ENCODE data around the gene ATP8A1.

ATP8A1 gene

DNA sequence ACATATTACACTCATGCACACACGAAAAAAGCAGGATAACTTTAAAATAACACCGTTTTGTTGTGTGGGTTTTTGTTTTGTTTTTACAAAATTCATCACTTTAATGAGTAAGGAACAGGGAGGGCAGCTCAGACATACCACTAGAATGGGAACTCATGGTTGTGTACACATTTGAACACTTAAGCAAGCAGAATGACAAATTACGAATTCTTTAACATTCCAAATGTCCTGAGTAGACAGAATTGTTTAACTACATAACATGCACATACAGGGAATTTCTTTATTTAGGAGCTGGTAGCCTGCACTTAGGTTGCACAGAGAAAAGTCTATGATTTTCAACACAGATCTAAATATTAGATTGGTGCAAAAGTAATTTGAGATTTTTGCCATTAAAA lies 96.4 kb downstream of the ATP8A1 start:
- TF ChIP-seq, protein P1, sequence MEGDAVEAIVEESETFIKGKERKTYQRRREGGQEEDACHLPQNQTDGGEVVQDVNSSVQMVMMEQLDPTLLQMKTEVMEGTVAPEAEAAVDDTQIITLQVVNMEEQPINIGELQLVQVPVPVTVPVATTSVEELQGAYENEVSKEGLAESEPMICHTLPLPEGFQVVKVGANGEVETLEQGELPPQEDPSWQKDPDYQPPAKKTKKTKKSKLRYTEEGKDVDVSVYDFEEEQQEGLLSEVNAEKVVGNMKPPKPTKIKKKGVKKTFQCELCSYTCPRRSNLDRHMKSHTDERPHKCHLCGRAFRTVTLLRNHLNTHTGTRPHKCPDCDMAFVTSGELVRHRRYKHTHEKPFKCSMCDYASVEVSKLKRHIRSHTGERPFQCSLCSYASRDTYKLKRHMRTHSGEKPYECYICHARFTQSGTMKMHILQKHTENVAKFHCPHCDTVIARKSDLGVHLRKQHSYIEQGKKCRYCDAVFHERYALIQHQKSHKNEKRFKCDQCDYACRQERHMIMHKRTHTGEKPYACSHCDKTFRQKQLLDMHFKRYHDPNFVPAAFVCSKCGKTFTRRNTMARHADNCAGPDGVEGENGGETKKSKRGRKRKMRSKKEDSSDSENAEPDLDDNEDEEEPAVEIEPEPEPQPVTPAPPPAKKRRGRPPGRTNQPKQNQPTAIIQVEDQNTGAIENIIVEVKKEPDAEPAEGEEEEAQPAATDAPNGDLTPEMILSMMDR (conservative IDR thresholded peaks at IDR 0.05; ENCODE audit: low read length) = no peak
- H3K4me3 ChIP-seq (ENCODE audit: low read length) = no peak overlapping the region
- no peak for DNase-seq (ENCODE audit: low read depth)

DNA sequence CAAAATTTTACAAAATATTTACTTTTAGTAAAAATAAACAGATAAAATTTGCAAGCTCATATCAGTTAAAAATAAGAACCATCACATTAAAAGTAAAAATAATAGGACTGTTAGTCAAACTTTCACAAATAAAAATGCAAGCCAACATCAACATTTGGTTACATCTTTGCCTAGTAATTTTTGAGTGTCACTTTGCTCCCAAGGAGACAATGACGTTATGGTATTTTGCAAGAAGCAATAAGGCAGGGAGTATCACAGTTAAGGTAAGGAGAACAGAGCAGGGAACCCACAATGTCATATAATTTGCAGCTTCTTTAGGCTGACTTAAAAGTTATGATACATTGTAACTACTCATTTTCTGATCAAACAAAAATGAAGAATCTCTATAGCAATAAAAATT lies 98.7 kb downstream of the ATP8A1 start:
- DNase-seq (ENCODE audit: low read depth) = no peak
- TF ChIP-seq, protein P1 (conservative IDR thresholded peaks at IDR 0.05; ENCODE audit: low read length) = no peak
- H3K4me3 ChIP-seq (ENCODE audit: low read length) = no peak overlapping the region

DNA sequence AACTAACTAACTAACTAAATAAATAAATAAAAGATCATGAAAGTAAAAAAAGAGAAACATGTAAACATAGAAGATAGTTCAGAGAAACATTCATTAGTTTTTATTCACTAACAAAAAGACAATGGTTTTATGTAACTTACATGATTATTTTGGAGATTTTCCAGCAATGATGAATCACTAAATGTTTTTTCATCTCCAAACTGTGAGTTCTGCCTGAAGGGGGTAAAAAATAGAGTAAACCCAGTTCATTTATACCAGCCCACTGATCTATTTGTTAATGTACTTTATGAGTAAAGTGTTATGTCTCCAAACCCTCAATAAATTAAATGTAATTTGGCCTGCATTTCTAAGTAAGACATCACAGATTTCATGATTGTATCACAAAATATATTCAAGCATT lies 101.1 kb downstream of the ATP8A1 start:
- TF ChIP-seq, protein P1 (conservative IDR thresholded peaks at IDR 0.05; ENCODE audit: low read length) = no peak
- H3K4me3 ChIP-seq (ENCODE audit: low read length) = no peak overlapping the region
- peak; percentile 2 for DNase-seq (ENCODE audit: low read depth)

DNA sequence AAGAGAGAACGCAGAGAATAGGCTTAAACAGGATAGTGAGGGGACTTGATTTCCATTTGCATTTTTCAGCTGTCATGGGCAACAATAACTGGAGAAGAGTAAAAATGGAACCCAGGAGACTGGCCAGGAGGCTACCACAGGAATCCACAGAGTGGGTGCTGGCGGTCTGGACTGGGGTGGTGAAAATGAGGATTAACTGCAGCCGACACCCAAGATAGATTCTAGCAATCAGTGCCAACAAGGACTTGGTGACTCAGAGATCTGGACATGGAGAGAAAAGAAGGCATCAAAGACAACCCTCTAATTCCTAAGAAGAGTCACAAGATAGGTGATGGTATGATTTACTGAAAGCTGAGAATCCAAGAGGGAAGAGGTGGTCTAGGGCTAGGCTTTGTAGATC lies 102.8 kb downstream of the ATP8A1 start:
- TF ChIP-seq, protein P1 (conservative IDR thresholded peaks at IDR 0.05; ENCODE audit: low read length) = no peak
- DNase-seq (ENCODE audit: low read depth) = no peak
- H3K4me3 ChIP-seq (ENCODE audit: low read length) = no peak overlapping the region

DNA sequence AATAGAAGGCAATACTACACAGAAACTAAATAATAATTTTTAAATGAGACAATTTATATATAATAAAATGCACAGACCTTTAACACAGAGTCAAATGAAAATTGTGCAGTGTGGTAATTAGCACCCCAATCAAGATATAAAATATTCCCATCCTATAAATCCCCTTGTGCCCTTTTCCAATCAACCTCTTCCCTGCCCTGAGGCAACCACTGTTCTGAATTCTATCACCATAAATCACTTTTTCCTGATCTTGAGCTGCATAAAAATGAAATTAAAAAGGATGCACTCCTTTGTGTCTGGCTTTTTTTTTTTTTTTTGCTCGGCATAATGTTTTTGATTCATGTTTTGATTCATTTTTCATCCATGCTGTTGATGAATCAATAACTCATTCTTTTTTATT lies 107.0 kb downstream of the ATP8A1 start:
- no peak for DNase-seq (ENCODE audit: low read depth)
- TF ChIP-seq, protein P1 (conservative IDR thresholded peaks at IDR 0.05; ENCODE audit: low read length) = no peak
- H3K4me3 ChIP-seq (ENCODE audit: low read length) = no peak overlapping the region

DNA sequence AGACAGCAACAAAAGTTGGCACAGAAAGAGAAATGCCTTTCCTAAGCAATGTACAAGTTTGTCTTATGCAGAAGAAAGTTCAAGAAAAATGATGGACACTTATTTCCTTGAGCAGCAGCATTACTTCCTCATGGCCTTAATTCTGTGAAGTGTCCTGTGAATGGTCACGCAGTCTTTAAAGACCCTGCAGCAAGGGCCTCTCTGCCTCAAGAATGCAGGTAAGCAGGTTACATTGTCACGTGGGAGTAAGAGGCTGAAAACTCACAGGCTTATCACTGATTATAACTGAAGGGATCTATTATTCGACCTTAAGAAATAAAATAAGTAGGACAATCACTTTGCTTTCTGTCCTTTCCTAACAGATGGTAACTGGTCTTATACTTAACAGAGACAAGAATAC lies 109.1 kb downstream of the ATP8A1 start:
- no peak for DNase-seq (ENCODE audit: low read depth)
- TF ChIP-seq, protein P1 (conservative IDR thresholded peaks at IDR 0.05; ENCODE audit: low read length) = no peak
- H3K4me3 ChIP-seq (ENCODE audit: low read length) = no peak overlapping the region

DNA sequence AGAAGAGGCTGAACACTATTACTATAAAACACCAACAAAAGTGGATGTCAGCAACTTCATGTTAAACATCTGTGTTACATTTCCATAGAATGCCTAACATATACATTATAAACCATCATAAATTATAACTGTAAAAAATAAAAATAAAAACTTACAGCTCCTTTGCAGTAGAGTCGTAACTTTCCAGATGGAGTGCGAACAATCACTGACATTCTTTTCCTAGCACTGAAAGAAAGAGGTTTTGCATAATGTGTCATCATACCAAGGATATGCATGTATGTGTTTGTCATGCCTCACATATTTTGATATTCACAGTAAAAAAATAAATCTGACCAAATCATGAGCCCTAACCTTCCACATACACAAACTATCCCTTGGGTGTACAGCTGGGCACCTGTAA lies 113.1 kb downstream of the ATP8A1 start:
- peak; percentile 1 for DNase-seq (ENCODE audit: low read depth)
- TF ChIP-seq, protein P1 (conservative IDR thresholded peaks at IDR 0.05; ENCODE audit: low read length) = no peak
- no peak overlapping the region for H3K4me3 ChIP-seq (ENCODE audit: low read length)

Data from AG10803 (cell line).